T47D (cell line): ENCODE results near the gene VAC14.
"Not testable (repeated sequence)": the region's sequence is repeated elsewhere in the genome, so short reads cannot be mapped to it uniquely, and the experiment has no call there.

ENCODE experiments used
- DNase-seq, 2 experiments: peaks; one replicate each; pipeline versions ENCODE4 v3.0.0 to v3.0.0-alpha.2; 2011 to 2012; ENCODE audit warnings: low read depth in 1 of 2, low spot score in 1 of 2
- JUND ChIP-seq: IDR thresholded peaks from 2 replicates; pipeline ENCODE4 v1.6.1; 2012; ENCODE audit warnings: low read depth
- in situ Hi-C: cut with HindIII; loops from 2 replicates; pipeline ENCODE4 v1.10.0; 2016; ENCODE audit warnings: low sequenced_read_pairs, low pct_unique_long_range_greater_than_20kb

Gene VAC14

GRCh38 chr16:70650216-70650615 is 150.7 kb downstream of the VAC14 start:
- in situ Hi-C loops = no loop called here
- TF ChIP-seq JUND = no peak
- no peak for DNase-seq

- TF ChIP-seq JUND = no peak
- in situ Hi-C loops = no loop called here
- no peak for DNase-seq
These were observed 151.7 kb downstream of the VAC14 start for GRCh38 chr16:70649300-70649699.

DNA sequence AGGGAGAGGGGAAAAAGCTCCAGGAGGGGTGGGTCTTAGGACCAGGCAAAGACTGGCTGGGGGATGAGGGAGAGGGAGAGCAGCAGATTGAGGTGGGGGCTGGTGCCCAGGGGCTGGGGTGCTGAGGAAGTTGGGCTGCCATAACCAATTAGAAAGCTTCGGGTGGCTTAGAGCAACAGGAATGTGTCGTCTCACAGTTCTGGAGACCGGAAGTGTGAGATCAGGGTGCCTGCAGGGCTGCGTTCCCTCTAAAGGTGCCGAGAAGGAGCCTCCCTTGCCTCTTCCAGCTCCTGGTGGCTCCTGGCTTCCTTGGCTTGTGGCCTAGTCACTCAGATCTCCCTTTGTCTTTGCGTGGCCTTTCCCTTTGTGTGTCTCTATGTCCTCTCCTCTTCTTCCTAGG is 152.4 kb downstream of the VAC14 start:
- no peak for DNase-seq
- TF ChIP-seq JUND = no peak
- in situ Hi-C loops = no loop called here

GRCh38 chr16:70647441-70648359 is 153.3 kb downstream of the VAC14 start:
- no peak for DNase-seq
- in situ Hi-C loops = no loop called here
- no peak for TF ChIP-seq JUND

GRCh38 chr16:70646260-70647241 is 154.4 kb downstream of the VAC14 start, which contains the start of gene IL34:
IL34 (plus strand) TSS chr16:70646559; CDS start chr16:70646948, 389 bp downstream.
- no peak for DNase-seq
- TF ChIP-seq JUND = no peak
- in situ Hi-C loops = no loop called here

DNA sequence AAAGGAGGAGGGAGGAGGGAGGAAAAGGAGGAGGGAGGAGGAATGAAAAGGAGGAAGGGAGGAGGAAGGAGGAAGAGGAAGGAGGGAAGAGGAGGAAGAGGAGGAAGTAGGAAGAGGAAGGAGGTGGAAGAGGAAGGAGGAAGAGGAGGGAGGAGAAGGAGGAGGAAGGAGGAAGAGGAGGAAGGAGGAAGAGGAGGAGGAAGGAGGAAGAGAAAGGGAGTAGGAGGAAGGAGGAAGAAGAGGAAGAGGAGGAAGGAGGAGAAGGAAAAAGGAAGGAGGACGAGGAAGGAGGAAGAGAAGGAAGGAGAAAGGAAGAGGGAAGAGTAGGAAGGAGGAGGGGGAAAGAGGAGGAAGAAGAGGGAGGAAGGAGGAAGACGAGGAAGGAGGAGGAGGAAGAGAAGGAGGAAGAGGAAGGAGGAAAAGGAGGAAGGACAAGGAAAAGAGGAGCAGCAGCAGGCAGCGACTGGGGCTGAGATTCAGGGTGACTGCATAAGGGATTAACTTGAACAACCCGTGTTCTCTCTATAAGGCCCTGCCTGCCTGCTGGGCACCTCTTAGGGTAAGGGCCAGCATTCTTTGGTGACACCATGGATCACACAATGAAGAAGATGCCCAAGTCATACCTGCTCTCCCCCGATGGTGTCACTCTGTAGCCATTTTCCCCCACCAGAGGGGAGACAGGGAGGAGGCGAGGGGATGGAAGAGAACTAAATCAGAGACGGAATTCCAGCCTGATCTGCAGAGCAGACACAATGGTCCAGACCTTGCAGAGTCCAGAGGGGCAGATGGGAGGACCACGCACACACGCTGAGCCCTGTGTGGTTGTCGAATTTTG is 156.0 kb downstream of the VAC14 start:
- TF ChIP-seq JUND = no peak
- DNase-seq = peak in 1 of 2 experiments; percentile 38
- in situ Hi-C loops = no loop called here

- in situ Hi-C loops, DNase-seq: not testable (repeated sequence)
These were observed 157.7 kb downstream of the VAC14 start for GRCh38 chr16:70643264-70643663.

- no peak for DNase-seq
- in situ Hi-C loops = no loop called here
These were observed 158.3 kb downstream of the VAC14 start for GRCh38 chr16:70642633-70643032.

GRCh38 chr16:70638814-70639792 is 161.9 kb downstream of the VAC14 start:
- DNase-seq = no peak
- TF ChIP-seq JUND = no peak
- in situ Hi-C loops = no loop called here

More at GRCh38 chr16:70642633-70643032, 158.3 kb downstream of the VAC14 start:
- no peak for TF ChIP-seq JUND
